ENCODE results near the gene CCSER1.

The CCSER1 gene

DNA sequence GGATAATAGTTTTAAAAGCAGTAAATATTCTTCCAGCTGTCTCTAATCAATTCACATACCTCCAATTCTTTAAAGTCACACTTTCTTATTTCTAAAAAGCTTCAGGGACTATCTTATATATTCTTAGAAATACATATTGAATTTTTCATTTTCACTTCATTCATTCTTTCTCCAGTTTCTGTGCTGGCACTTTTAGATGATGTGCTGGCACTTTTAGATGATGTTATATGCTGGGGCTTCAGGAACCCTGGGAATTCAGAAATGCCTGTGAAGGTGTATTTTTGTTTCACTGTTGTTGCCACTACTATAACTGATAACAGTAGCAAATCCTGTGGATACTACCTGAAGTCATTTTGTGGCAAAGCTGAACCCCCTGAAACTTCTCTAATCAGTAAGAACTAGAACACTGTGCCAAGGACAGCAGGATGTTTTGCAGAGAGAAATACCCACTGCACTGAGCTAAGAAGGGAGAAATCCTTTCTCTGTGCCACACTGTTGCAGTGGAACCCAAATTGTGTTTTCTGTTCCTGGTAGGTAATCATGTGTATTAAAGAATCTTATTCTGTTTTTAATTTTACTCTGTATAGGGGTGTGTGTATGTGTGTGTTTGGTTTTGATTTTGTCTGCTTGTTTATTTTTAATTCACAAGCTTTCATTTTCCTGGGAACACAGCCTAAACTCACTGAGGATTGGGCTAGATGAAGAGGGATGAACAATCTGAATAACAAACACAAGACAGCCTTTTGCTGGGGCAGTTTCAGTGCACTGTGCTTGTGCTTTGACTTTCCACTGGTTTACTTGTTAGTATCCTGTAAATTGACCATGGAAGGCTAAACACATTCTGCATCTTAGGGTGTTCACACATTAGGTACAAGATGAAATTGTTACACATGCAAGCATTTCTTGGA is 898.3 kb downstream of the CCSER1 start:
- DNase-seq, result no peak
- no peaks in the 10 kb centered on the region for H3K4me1 ChIP-seq
- TF ChIP-seq, protein P1, sequence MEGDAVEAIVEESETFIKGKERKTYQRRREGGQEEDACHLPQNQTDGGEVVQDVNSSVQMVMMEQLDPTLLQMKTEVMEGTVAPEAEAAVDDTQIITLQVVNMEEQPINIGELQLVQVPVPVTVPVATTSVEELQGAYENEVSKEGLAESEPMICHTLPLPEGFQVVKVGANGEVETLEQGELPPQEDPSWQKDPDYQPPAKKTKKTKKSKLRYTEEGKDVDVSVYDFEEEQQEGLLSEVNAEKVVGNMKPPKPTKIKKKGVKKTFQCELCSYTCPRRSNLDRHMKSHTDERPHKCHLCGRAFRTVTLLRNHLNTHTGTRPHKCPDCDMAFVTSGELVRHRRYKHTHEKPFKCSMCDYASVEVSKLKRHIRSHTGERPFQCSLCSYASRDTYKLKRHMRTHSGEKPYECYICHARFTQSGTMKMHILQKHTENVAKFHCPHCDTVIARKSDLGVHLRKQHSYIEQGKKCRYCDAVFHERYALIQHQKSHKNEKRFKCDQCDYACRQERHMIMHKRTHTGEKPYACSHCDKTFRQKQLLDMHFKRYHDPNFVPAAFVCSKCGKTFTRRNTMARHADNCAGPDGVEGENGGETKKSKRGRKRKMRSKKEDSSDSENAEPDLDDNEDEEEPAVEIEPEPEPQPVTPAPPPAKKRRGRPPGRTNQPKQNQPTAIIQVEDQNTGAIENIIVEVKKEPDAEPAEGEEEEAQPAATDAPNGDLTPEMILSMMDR (IDR thresholded peaks at IDR 0.05; ENCODE audit: low read depth, low read length), result no peak
- no peaks in the 10 kb centered on the region; the same call in 1 of the 2 replicates for H3K9me3 ChIP-seq
- no peaks in the 10 kb centered on the region for H3K36me3 ChIP-seq
- no peak overlapping the region for H3K4me3 ChIP-seq (ENCODE audit: low read depth, low read length)
- H3K27me3 ChIP-seq, result no peaks in the 10 kb centered on the region

DNA sequence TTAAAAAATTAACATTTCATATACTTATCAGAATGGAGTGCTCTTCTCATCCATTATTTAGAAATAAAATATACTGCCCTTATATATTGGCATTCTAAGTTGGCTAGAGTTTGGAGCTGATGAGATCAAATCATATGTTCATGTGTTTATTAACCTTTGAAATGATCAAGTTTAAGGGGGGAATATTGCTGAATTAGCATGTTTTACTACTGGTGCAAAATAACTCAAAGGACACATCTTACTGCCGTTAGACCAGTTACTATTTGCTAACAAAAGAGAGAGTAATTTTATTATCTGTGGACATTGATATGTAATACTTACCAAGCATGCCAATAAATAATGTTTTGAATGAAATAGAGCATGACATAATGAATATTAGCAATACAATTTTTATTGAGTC is 901.0 kb downstream of the CCSER1 start:
- Histone ChIP-seq H3K9me3 (no peaks in the 10 kb centered on the region; the same call in 1 of the 2 replicates), H3K36me3 (no peaks in the 10 kb centered on the region), H3K4me3 (ENCODE audit: low read depth, low read length) (no peak overlapping the region), H3K4me1 (no peaks in the 10 kb centered on the region), H3K27me3 (no peaks in the 10 kb centered on the region)
- no peak for DNase-seq
- TF ChIP-seq, protein P1 (IDR thresholded peaks at IDR 0.05; ENCODE audit: low read depth, low read length), result no peak

DNA sequence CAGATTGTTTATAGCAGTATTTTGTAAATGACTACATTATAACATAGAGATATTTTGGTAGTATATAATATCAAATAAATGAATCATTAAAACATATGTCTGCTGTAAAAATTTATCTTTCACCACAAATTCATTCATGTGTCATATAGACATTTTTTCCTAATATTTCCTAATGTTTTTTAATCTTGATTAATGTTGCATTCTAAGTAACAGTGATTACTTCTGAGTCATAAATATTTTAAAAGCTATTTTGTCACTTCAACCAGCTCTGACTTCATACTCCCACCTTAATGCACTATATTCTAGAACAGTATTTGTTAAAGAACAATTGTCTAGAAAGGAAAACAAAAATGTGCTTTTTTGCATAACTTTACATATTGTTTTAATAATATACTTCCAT is 904.6 kb downstream of the CCSER1 start:
- Histone ChIP-seq H3K4me3 (ENCODE audit: low read depth, low read length) (no peak overlapping the region), H3K27me3 (no peaks in the 10 kb centered on the region), H3K9me3 (no peaks in the 10 kb centered on the region), H3K4me1 (no peaks in the 10 kb centered on the region), H3K36me3 (no peaks in the 10 kb centered on the region)
- TF ChIP-seq, protein P1 (IDR thresholded peaks at IDR 0.05; ENCODE audit: low read depth, low read length), result no peak
- no peak for DNase-seq

DNA sequence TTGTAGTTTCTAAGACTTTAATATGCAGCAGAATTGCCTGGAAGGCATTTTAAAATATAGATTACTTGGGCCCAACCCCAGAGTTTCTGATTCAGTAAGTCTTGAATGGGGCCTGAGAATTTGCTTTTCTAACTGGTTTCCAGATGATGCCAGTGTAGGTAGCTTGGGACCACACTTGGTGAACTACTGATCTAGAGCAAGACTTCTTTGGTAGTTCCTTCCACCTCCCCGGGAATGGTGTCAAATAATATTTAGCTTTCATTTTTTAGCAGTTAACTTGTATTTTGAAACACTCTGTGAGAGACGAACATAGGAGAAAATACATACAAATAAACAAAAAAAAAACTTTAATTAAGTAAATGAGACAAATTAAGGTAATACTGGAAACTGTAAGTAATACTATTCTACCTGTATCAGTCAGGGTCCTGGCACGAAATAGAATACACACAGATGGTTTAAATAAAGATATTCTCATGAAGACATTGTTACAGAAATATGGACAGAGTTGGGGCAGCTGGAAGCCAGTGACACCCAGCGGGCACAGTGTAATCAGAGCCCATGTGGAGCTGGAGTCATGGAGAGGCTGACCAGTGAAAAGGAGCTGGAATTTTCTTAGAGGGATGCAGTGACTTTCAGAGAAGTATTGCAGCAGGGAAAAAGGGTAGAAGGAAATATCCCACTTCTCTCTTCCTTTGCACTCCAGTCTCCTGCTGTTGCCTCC is 905.7 kb downstream of the CCSER1 start:
- H3K4me3 ChIP-seq (ENCODE audit: low read depth, low read length), result no peak overlapping the region
- TF ChIP-seq, protein P1 (IDR thresholded peaks at IDR 0.05; ENCODE audit: low read depth, low read length), result no peak
- no peaks in the 10 kb centered on the region for H3K36me3 ChIP-seq
- no peaks in the 10 kb centered on the region for H3K4me1 ChIP-seq
- no peaks in the 10 kb centered on the region for H3K9me3 ChIP-seq
- DNase-seq, result no peak
- no peaks in the 10 kb centered on the region for H3K27me3 ChIP-seq

DNA sequence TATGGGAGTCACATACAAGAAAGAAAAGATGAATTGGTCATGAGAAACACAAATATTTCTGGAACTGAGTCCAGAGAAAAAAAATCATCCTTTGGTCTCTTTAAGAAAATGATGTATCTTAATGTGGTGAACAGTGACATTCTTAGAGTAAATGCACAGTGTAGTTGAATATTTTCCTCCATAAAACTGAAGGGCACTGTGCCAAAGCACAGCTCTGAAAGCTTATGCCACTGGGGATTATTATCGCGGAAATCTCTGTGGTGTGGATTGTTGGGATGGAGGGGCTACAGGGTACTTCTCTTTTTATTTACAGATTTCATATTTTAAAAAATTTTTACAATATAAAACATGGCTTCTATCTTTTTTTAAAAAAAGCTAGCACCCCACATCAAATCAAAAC is 908.1 kb downstream of the CCSER1 start:
- Histone ChIP-seq H3K36me3 (no peaks in the 10 kb centered on the region), H3K9me3 (no peaks in the 10 kb centered on the region), H3K4me3 (ENCODE audit: low read depth, low read length) (no peak overlapping the region), H3K27me3 (no peaks in the 10 kb centered on the region), H3K4me1 (no peaks in the 10 kb centered on the region)
- TF ChIP-seq, protein P1 (IDR thresholded peaks at IDR 0.05; ENCODE audit: low read depth, low read length), result no peak
- no peak for DNase-seq

DNA sequence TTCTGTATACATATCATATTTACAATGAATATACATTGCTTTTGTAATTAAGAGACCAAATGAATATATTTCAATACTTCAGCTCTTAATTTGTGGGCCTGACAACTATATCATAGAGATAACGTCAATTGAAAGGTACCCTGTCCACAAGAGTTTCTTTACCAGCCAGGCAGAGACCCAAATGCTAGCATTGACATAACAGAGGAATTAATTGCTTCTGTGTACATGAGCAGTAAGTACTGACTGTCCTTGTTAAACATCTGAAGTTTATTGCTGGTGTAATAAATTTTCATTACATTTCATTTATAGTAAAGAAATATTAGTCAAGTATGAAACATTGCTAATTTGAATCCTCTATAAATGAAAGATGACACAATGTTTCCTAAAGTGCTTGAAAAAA is 910.8 kb downstream of the CCSER1 start:
- DNase-seq, result no peak
- Histone ChIP-seq H3K9me3 (no peaks in the 10 kb centered on the region), H3K4me3 (ENCODE audit: low read depth, low read length) (no peak overlapping the region), H3K4me1 (no peaks in the 10 kb centered on the region), H3K36me3 (no peaks in the 10 kb centered on the region), H3K27me3 (no peaks in the 10 kb centered on the region)
- TF ChIP-seq, protein P1 (IDR thresholded peaks at IDR 0.05; ENCODE audit: low read depth, low read length), result no peak

Measured in BE2C (cell line).